GM19193 (cell line): ENCODE data around the gene CLDN10.

Experiments used
- POLR2A ChIP-seq: IDR thresholded peaks from 4 replicates; pipeline ENCODE4 v1.6.1; 2011; ENCODE audit not compliant: insufficient read depth, insufficient read length; ENCODE audit errors: extremely low read depth

CLDN10 gene

GRCh38 chr13:95530178-95530577, 22.3 kb upstream of the CLDN10 start:
- TF ChIP-seq POLR2A: no peak

- no peak for TF ChIP-seq POLR2A
Observed at GRCh38 chr13:95533545-95534160, 18.9 kb upstream of the CLDN10 start.

- no peak for TF ChIP-seq POLR2A
Observed at GRCh38 chr13:95535243-95535642, 17.3 kb upstream of the CLDN10 start.

DNA sequence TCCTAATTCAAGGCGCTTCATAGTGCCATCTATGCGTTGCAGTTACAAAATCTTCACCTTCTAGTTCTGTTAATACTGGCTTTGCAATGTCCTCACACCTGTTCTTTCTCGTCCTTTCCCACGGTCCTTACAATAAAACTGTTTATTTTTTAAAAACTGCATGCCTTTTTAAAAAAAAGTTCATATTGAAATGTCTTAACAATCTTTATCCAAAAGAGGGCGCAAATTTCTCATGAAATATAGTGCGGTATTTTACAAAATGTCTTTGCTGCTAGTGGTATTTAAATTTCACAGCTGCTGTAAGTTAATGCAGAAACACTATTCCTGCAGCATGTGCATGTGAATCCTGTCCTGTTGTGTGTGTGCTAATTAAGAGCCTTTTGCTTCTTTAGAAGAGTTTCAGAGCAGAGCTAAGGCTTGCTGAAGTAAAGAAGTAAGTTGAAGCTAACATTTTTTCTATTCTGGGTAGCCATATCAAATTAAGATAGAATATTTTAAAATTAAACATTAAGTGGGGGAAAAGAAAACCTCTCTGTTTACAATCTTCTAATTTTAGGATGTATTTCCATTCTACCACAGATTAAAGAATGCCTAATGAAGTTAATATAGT, 15.8 kb upstream of the CLDN10 start:
- no peak for TF ChIP-seq POLR2A

DNA sequence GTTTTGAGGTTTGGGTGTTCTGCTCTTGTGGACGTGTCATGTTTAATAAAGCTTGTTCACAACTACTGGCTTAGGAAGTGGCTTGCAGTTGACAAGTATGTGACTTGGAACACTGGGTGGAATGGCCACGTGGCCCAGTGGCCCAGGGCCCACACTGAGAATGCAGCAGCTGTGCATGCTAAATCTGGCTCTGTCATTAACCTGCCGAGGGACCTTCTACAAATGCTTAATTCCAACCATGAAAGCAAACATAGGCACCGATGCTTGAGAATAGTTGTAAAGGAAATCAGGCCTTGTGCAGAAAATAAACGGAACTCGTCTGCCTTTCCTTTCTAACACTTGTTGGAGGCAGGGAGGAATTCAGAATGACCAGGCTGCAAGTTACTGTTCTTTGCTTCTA, 11.6 kb upstream of the CLDN10 start:
- TF ChIP-seq POLR2A: no peak

- TF ChIP-seq POLR2A: no peak
Observed at GRCh38 chr13:95541308-95541707, 11.2 kb upstream of the CLDN10 start.

- no peak for TF ChIP-seq POLR2A
Observed at GRCh38 chr13:95541911-95542474, 10.5 kb upstream of the CLDN10 start.

GRCh38 chr13:95544293-95544692, 8.2 kb upstream of the CLDN10 start:
- TF ChIP-seq POLR2A: no peak

DNA sequence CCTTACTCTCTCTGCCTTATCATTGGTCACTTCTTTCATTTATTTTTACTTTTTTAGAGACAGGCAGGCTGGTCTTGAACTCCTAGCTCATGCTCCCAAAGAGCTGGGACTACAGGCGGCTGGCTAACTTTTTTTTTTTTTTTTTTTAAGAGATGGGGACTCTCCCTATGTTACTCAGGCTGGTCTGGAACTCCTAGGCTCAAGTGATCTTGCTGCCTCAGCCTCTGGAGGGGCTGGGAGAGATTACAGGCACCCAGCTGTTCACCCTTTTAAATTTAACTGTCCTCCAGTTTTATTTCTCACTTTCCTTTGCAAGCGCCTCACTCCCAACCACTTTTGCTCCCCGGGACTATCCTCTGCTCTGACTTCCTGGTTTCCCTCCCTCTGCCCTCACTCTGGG, 5.6 kb upstream of the CLDN10 start:
- no peak for TF ChIP-seq POLR2A

- TF ChIP-seq POLR2A: no peak
Observed at GRCh38 chr13:95547531-95548167, 4.9 kb upstream of the CLDN10 start.

GRCh38 chr13:95552208-95552538, 347 bp upstream of the CLDN10 start:
- TF ChIP-seq POLR2A: no peak

DNA sequence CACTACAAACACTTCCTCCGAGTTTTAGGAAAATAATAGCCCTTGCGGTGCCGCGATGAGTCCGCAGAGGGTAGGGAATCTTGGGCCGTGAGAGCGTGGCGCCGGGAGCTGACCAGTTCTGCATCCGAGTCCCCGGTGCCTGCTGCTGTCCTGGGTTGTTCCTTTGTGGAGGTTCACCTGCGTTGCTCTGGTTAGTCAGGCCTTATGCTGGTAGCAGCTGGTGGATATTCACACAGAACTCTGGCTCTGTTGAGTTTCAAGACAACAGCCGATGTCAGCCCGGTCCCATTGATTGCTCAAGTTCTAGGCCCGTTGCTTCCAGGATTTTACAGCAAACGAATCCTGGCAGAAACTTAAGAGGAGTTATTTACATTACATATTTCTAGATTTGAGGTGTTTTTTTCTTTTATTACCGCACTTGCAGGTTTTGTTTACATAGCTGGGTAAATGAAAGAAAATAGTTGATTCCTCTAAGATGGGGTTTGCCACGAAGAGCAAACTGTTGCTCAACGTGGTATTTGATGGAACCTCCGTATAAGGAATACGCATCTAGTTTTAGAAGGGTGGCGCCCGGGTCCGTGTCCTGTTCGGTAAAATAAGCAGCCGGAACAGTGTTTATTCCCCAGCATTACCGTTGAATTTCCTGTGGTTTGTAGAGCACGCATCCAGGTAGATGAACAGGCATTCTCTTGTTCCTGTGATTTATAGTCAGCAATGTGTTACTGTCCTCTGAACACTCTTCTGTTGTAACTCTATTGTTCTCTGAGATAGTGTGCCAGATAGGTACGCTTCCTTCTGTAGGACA, 1.3 kb downstream of the CLDN10 start:
- no peak for TF ChIP-seq POLR2A

DNA sequence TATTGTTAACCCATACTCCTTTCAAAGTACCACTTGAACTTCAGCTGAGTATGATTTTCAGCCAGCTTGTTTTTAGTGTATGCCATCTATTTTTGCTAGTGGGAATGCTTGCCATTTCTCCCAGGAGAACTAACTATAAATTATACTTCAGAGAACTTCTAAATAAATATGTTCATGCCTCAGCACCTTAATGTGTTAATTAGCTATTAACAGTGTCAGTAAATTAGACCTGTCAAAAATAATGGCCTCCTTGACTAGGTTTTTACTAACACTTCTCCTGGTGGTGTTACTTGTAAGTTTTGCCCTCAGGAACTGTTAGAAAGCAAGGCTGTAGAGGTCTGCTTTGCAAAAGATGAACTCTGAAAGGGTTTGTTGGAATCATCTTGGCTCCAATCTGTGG, 4.5 kb downstream of the CLDN10 start:
- TF ChIP-seq POLR2A: no peak

- TF ChIP-seq POLR2A: no peak
Observed at GRCh38 chr13:95559100-95559499, 6.6 kb downstream of the CLDN10 start.

GRCh38 chr13:95560387-95560786, 7.9 kb downstream of the CLDN10 start:
- no peak for TF ChIP-seq POLR2A
